ENCODE data around the gene IL11RA. TPM values are rescaled to one million over a fixed set of nuclear protein-coding genes. Genes with fewer than 3 reads are reported as not detected.
"Not testable (repeated sequence)": the region's sequence is repeated elsewhere in the genome, so short reads cannot be mapped to it uniquely, and the experiment has no call there.

The IL11RA gene
- total RNA-seq, 8 experiments from 2014 or later: 6.7 to 20.7 (median 12.7) TPM

GRCh38 chr9:34634551-34635248 is 17.3 kb upstream of the IL11RA start:
- no peak for ATAC-seq (replicated peaks in 6 of 8)
- no peak overlapping the region for H3K27ac ChIP-seq
- 20 to 100% (median 61%) methylated on average over 1 to 3 of the region's 3 CpGs; no CpG with 5 or more reads in 2 of the 10 experiments for WGBS, 10 experiments
- no peak overlapping the region for H3K4me3 ChIP-seq
- peaks cover 10 to 14% of the 10 kb centered on the region in 2 donors for H3K4me1 ChIP-seq (replicated peaks in 1 of 2)
- in situ Hi-C loops (cut with MboI; ENCODE audit: low pct_unique_long_range_greater_than_20kb in 2 of 9, low sequenced_read_pairs in 9 of 9, unreplicated experiment in 9 of 9): no loop called here

- in situ Hi-C loops (cut with MboI; ENCODE audit: low pct_unique_long_range_greater_than_20kb in 2 of 9, low sequenced_read_pairs in 9 of 9, unreplicated experiment in 9 of 9): no loop called here
- H3K4me3 ChIP-seq: no peak overlapping the region
- no peak for ATAC-seq (replicated peaks in 6 of 8)
- H3K27ac ChIP-seq: no peak overlapping the region
- WGBS, 10 experiments: 90 to 100% (median 97%) methylated on average over 1 to 6 of the region's 14 CpGs; no CpG with 5 or more reads in 5 of the 10 experiments
- H3K4me1 ChIP-seq (replicated peaks in 1 of 2): peaks cover 10 to 14% of the 10 kb centered on the region in 2 donors
These were observed 16.4 kb upstream of the IL11RA start for GRCh38 chr9:34635556-34635955.

- Histone ChIP-seq H3K4me3 (peak overlapping the region; percentile 43 to 81 (median 50)), H3K4me1 (replicated peaks in 1 of 2) (peaks cover 10 to 14% of the 10 kb centered on the region in 2 donors), H3K27ac (no peak overlapping the region)
- peak in 1 of 8 experiments; percentile 25 for ATAC-seq (replicated peaks in 6 of 8)
- 0 to 17% (median 3%) methylated on average over 3 to 14 of the region's 23 CpGs; no CpG with 5 or more reads in 5 of the 10 experiments for WGBS, 10 experiments
- in situ Hi-C loops (cut with MboI; ENCODE audit: low pct_unique_long_range_greater_than_20kb in 2 of 9, low sequenced_read_pairs in 9 of 9, unreplicated experiment in 9 of 9): no loop called here
These were observed 15.1 kb upstream of the IL11RA start for GRCh38 chr9:34636791-34637355.

- H3K27ac ChIP-seq: peak within 1 kb of the TSS; percentile 17 to 31
- WGBS, 10 experiments: 0 to 1% (median 0%) methylated on average over 1 to 14 of the region's 74 CpGs; no CpG with 5 or more reads in 6 of the 10 experiments
- H3K4me1 ChIP-seq (replicated peaks in 1 of 2): peaks cover 10 to 14% of the 10 kb centered on the region in 2 donors
- ATAC-seq (replicated peaks in 6 of 8): peak; percentile 89 to 94 (median 91)
- in situ Hi-C loops (cut with MboI; ENCODE audit: low pct_unique_long_range_greater_than_20kb in 2 of 9, low sequenced_read_pairs in 9 of 9, unreplicated experiment in 9 of 9): no loop called here
- H3K4me3 ChIP-seq: peak within 1 kb of the TSS; percentile 43 to 81 (median 50)
These were observed 14.4 kb upstream of the IL11RA start, which contains the start of gene SIGMAR1 for GRCh38 chr9:34637356-34638137. SIGMAR1 (minus strand) TSS chr9:34637787; CDS start chr9:34637697, 90 bp downstream.

GRCh38 chr9:34638138-34638445 is 13.9 kb upstream of the IL11RA start:
- peak overlapping the region; percentile 43 to 81 (median 50) for H3K4me3 ChIP-seq
- in situ Hi-C loops (cut with MboI; ENCODE audit: low pct_unique_long_range_greater_than_20kb in 2 of 9, low sequenced_read_pairs in 9 of 9, unreplicated experiment in 9 of 9): no loop called here
- H3K27ac ChIP-seq: peak overlapping the region; percentile 1
- ATAC-seq (replicated peaks in 6 of 8): no peak
- WGBS, 10 experiments: 0 to 29% (median 16%) methylated on average over 1 to 5 of the region's 7 CpGs; no CpG with 5 or more reads in 4 of the 10 experiments
- peaks cover 10 to 14% of the 10 kb centered on the region in 2 donors for H3K4me1 ChIP-seq (replicated peaks in 1 of 2)

- WGBS, 10 experiments: 77 to 100% (median 90%) methylated on average over 1 to 7 of the region's 8 CpGs
- H3K4me3 ChIP-seq; ATAC-seq (replicated peaks in 6 of 8); in situ Hi-C loops (cut with MboI; ENCODE audit: low pct_unique_long_range_greater_than_20kb in 2 of 9, low sequenced_read_pairs in 9 of 9, unreplicated experiment in 9 of 9); H3K27ac ChIP-seq: not testable (repeated sequence)
- peaks cover 10 to 14% of the 10 kb centered on the region in 2 donors for H3K4me1 ChIP-seq (replicated peaks in 1 of 2)
These were observed 12.7 kb upstream of the IL11RA start for GRCh38 chr9:34639322-34639721.

- Histone ChIP-seq H3K27ac (no peak overlapping the region), H3K4me3 (no peak overlapping the region), H3K4me1 (replicated peaks in 1 of 2) (peaks cover 12 to 15% of the 10 kb centered on the region in 2 donors)
- WGBS, 10 experiments: 60 to 83% (median 75%) methylated on average over 1 of the region's 1 CpG; no CpG with 5 or more reads in 7 of the 10 experiments
- ATAC-seq (replicated peaks in 6 of 8): no peak
- in situ Hi-C loops (cut with MboI; ENCODE audit: low pct_unique_long_range_greater_than_20kb in 2 of 9, low sequenced_read_pairs in 9 of 9, unreplicated experiment in 9 of 9): no loop called here
These were observed 9.3 kb upstream of the IL11RA start for GRCh38 chr9:34642679-34643078.

GRCh38 chr9:34644766-34645314 is 7.1 kb upstream of the IL11RA start:
- ATAC-seq (replicated peaks in 6 of 8): no peak
- H3K4me1 ChIP-seq (replicated peaks in 1 of 2): peaks cover 12 to 15% of the 10 kb centered on the region in 2 donors
- H3K4me3 ChIP-seq: no peak overlapping the region
- H3K27ac ChIP-seq: no peak overlapping the region
- in situ Hi-C loops (cut with MboI; ENCODE audit: low pct_unique_long_range_greater_than_20kb in 2 of 9, low sequenced_read_pairs in 9 of 9, unreplicated experiment in 9 of 9): no loop called here

- peak; percentile 84 to 92 (median 88) for ATAC-seq (replicated peaks in 6 of 8)
- Histone ChIP-seq H3K27ac (peak within 1 kb of the TSS; percentile 81 to 86), H3K4me1 (replicated peaks in 1 of 2) (peaks cover 16 to 23% of the 10 kb centered on the region in 2 donors), H3K4me3 (peak within 1 kb of the TSS; percentile 46 to 67 (median 56))
- 0 to 100% (median 27%) methylated on average over 1 to 16 of the region's 43 CpGs; no CpG with 5 or more reads in 2 of the 10 experiments for WGBS, 10 experiments
- in situ Hi-C loops (cut with MboI; ENCODE audit: low pct_unique_long_range_greater_than_20kb in 2 of 9, low sequenced_read_pairs in 9 of 9, unreplicated experiment in 9 of 9): no loop called here
These were observed 5.5 kb upstream of the IL11RA start, which contains the start of gene GALT for GRCh38 chr9:34646211-34647083. GALT (plus strand) TSS chr9:34646675; CDS start chr9:34646705, 30 bp downstream.

- 23% methylated on average over 3 of the region's 8 CpGs; no CpG with 5 or more reads in 9 of the 10 experiments for WGBS, 10 experiments
- Histone ChIP-seq H3K4me1 (replicated peaks in 1 of 2) (peaks cover 22 to 28% of the 10 kb centered on the region in 2 donors), H3K27ac (peak overlapping the region; percentile 81 to 86), H3K4me3 (peak overlapping the region; percentile 46 to 67 (median 56))
- in situ Hi-C loops (cut with MboI; ENCODE audit: low pct_unique_long_range_greater_than_20kb in 2 of 9, low sequenced_read_pairs in 9 of 9, unreplicated experiment in 9 of 9): no loop called here
- ATAC-seq (replicated peaks in 6 of 8): peak in 3 of 8 experiments; percentile 7 to 22 (median 12)
These were observed 4.9 kb upstream of the IL11RA start for GRCh38 chr9:34647084-34647403.

GRCh38 chr9:34647651-34648050 is 4.3 kb upstream of the IL11RA start:
- no peak for ATAC-seq (replicated peaks in 6 of 8)
- peaks cover 28 to 33% of the 10 kb centered on the region in 2 donors for H3K4me1 ChIP-seq (replicated peaks in 1 of 2)
- H3K4me3 ChIP-seq: peak overlapping the region; percentile 46 to 67 (median 56)
- in situ Hi-C loops (cut with MboI; ENCODE audit: low pct_unique_long_range_greater_than_20kb in 2 of 9, low sequenced_read_pairs in 9 of 9, unreplicated experiment in 9 of 9): no loop called here
- 71 to 94% (median 80%) methylated on average over 2 to 4 of the region's 10 CpGs; no CpG with 5 or more reads in 6 of the 10 experiments for WGBS, 10 experiments
- peak overlapping the region in 1 of 2 donors; percentile 81 for H3K27ac ChIP-seq

- WGBS, 10 experiments: 83 to 100% (median 92%) methylated on average over 1 to 5 of the region's 8 CpGs; no CpG with 5 or more reads in 5 of the 10 experiments
- no peak for ATAC-seq (replicated peaks in 6 of 8)
- Histone ChIP-seq H3K4me1 (replicated peaks in 1 of 2) (peaks cover 38 to 43% of the 10 kb centered on the region in 2 donors), H3K27ac (no peak overlapping the region), H3K4me3 (no peak overlapping the region)
- in situ Hi-C loops (cut with MboI; ENCODE audit: low pct_unique_long_range_greater_than_20kb in 2 of 9, low sequenced_read_pairs in 9 of 9, unreplicated experiment in 9 of 9): no loop called here
These were observed 3.3 kb upstream of the IL11RA start for GRCh38 chr9:34648673-34649072.
